Astrocyte of the cerebellum (primary cell): ENCODE results near the gene SLC39A11.

ENCODE experiments used
- DNase-seq: peaks from one replicate; pipeline ENCODE4 v3.0.0-alpha.2; 2011; ENCODE audit warnings: low read depth
- H3K4me3 ChIP-seq: 2 replicates; pipeline ENCODE4 v1.5.1; 2011; ENCODE audit warnings: mild to moderate bottlenecking, low read depth, low read length, moderate library complexity
- in situ Hi-C: cut with HindIII; loops from 2 replicates; pipeline ENCODE4 v1.10.0; 2017; ENCODE audit warnings: low sequenced_read_pairs
- TF ChIP-seq, protein P1 (sequence below): IDR thresholded peaks from 2 replicates; pipeline ENCODE4 v1.5.1; 2012; ENCODE audit warnings: low read length, low read depth, moderate library complexity, mild to moderate bottlenecking; ENCODE audit errors: missing control alignments

The SLC39A11 gene

DNA sequence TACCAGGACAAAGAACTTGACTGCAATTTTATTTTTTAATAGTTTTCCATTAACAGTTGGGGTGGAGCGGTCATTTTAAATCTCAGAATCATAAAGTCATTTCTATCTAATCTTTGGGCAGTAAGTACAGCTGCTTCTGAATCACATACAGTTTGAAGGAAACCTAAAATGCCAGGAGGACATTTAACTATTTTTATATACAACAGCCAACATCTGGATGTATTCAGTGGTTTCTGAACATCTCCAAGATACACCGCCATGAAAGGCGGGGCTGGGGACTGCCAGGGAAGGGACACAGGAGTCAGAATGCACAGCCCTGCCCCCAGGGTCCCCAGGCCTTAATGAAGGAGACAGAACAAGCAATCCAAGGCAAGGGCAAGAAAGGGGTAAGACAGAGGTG lies 392.3 kb downstream of the SLC39A11 start:
- no peak overlapping the region for H3K4me3 ChIP-seq
- TF ChIP-seq, protein P1, sequence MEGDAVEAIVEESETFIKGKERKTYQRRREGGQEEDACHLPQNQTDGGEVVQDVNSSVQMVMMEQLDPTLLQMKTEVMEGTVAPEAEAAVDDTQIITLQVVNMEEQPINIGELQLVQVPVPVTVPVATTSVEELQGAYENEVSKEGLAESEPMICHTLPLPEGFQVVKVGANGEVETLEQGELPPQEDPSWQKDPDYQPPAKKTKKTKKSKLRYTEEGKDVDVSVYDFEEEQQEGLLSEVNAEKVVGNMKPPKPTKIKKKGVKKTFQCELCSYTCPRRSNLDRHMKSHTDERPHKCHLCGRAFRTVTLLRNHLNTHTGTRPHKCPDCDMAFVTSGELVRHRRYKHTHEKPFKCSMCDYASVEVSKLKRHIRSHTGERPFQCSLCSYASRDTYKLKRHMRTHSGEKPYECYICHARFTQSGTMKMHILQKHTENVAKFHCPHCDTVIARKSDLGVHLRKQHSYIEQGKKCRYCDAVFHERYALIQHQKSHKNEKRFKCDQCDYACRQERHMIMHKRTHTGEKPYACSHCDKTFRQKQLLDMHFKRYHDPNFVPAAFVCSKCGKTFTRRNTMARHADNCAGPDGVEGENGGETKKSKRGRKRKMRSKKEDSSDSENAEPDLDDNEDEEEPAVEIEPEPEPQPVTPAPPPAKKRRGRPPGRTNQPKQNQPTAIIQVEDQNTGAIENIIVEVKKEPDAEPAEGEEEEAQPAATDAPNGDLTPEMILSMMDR, result no peak
- DNase-seq, result no peak
- in situ Hi-C loops, result no loop called here

DNA sequence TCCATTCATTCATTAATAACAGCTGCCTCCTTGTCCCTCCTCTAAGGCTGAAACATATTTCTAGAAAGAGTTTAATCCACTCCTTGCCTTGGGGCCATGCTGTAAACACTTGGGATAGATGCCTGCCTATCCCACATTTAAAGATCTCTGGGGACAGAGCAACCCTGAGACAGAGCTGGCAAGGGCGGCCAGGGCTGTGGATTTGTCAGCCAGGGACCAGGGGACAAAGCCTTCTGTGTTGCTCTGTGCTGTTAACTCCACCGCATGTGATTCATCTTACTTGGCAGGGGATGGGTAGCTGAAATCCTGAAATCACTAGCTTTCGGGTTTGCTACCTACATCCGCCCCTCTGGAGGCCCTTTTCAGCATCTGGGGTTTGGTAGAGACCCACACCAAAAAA lies 392.9 kb downstream of the SLC39A11 start:
- in situ Hi-C loops, result no loop called here
- DNase-seq, result peak; percentile 15
- H3K4me3 ChIP-seq, result no peak overlapping the region
- TF ChIP-seq, protein P1, result no peak

DNA sequence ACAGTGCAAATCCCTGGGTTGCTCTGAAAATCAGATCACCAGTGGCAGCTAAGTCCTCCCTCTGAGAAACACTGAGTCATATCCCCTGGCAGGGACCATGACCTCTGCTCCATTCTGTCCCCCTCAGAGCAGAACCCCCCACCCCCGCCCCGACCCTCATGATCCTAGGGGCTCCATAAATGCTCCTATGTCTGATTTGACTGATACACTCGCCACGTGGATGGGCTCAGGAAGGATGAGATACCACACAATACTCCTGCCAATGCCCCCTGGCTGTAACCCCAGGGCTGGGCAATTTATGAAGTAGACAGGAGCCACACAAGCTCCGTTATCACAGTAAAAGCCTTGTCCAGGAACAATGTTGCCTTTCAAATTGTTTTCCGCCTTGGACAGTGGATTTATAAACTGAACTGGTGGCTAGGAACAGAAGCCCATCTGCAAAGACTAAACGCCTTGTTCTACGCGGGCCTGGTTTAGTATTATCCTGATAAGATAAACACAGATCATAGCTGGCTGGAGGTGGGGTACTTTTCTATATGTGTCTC lies 394.8 kb downstream of the SLC39A11 start:
- TF ChIP-seq, protein P1, result no peak
- H3K4me3 ChIP-seq, result no peak overlapping the region
- in situ Hi-C loops, result no loop called here
- no peak for DNase-seq

DNA sequence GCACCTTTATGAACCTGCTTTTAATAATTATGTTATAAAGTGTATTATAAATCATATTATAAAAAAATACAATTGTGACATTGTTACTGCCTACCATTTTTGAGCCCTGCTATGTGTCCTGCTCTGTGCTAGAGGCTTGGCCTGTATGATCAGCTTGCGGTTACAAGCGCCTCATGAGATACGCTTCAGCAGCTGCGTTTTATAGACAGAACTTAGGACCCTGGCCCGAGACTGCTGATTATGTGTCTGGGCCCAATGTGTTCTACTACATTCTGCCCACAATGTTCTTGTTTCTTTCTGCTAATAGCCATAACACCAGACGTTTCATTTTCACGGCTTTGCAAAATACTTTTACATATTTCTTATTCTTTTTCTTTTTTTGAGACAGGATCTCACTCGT lies 395.8 kb downstream of the SLC39A11 start:
- in situ Hi-C loops, result no loop called here
- DNase-seq, result no peak
- no peak overlapping the region for H3K4me3 ChIP-seq
- TF ChIP-seq, protein P1, result no peak

DNA sequence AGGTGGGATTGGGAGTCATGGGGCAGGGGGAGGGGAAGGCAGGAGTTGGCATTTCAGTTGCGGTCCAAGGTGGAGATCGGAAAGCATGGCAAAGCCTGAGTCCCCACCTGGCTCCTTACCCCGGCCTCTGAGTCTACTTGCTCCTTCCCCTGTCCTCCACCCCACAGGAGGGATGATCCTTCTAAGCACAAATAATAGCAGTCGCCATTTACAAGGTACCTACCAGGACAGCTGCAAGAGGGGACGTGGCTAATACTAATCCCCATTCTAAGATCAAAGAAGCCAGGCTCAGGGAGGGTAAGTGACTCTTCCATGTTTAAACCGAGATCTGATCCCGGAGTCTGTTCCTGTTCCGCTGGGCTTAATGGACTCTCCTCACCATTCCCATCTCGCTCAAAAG lies 396.3 kb downstream of the SLC39A11 start:
- DNase-seq, result no peak
- no peak overlapping the region for H3K4me3 ChIP-seq
- TF ChIP-seq, protein P1, result no peak
- in situ Hi-C loops, result no loop called here

DNA sequence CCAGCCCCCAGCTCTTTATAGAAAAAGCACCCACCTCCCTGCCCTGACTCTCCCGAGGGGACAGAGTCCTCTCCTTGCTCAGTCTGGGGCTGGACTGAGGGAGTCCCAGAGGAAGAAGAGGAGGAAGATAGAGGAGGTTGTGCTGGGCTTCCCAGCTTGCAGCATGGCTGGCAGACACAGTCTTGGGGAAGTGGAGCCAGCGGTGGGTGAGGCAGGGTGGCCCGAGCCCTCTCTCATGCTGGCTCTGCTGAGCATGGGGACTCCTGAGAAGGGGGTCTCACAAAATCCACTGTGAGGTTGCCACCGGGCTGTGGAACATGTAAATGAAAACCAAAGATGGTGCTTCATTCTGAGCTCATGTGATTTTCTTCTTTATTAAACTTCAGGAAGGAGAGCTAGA lies 398.5 kb downstream of the SLC39A11 start:
- H3K4me3 ChIP-seq, result no peak overlapping the region
- in situ Hi-C loops, result no loop called here
- TF ChIP-seq, protein P1, result no peak
- DNase-seq, result no peak

DNA sequence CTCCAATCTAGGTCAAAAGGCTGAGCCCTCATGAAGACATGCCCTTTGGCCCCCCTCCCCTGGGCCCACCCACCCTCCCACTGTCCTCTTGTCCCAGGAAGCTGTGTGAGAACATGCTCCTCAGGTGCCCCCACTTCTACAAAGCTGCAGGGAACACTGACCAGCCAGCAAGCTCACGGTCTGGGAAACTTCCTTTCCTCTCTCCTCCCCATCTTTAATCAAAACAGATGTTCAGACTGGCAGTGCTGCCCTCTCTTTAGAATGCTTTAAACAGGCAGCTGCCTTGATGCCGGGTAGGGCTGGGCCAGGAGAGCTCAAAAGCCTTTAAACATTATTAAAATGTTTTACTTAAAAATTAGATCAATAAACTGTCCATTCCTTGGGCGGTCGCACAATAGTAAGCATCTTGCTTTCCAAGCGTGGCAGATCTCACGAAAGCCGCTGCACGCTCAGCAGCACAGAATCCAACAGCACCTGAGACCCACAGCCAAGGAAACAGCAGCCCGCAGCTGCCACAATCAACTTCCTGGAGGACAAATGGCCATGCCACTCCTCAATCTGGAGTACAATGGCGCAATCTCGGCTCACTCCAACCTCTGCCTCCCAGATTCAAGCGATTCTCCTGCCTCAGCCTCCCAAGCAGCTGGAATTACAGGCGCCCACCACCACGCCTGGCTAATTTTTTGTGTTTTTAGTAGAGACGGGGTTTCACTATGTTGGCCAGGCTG lies 399.2 kb downstream of the SLC39A11 start:
- H3K4me3 ChIP-seq, result no peak overlapping the region
- no peak for DNase-seq
- TF ChIP-seq, protein P1, result no peak
- in situ Hi-C loops, result no loop called here
